Keratinocyte (primary cell): ENCODE results near the gene FCHSD1.

Experiments
- CTCF ChIP-seq, 3 experiments: IDR thresholded peaks in 1 of 3; conservative IDR thresholded peaks in 1 of 3; optimal IDR thresholded peaks in 1 of 3; 2 replicates in 2 of 3; 3 replicates in 1 of 3; pipeline versions ENCODE3 to v1.5.1; 2011; ENCODE audit warnings: low read length in 3 of 3, mild to moderate bottlenecking in 3 of 3, moderate library complexity in 2 of 3, control low read depth in 1 of 3, inconsistent platforms in 1 of 3; ENCODE audit not compliant: insufficient read depth in 2 of 3; ENCODE audit errors: extremely low read depth in 1 of 3
- EZH2 ChIP-seq: IDR thresholded peaks from one replicate; pipeline ENCODE4 v1.6.1; 2012; ENCODE audit warnings: inconsistent platforms, mild to moderate bottlenecking, low read length, moderate library complexity

DNA sequence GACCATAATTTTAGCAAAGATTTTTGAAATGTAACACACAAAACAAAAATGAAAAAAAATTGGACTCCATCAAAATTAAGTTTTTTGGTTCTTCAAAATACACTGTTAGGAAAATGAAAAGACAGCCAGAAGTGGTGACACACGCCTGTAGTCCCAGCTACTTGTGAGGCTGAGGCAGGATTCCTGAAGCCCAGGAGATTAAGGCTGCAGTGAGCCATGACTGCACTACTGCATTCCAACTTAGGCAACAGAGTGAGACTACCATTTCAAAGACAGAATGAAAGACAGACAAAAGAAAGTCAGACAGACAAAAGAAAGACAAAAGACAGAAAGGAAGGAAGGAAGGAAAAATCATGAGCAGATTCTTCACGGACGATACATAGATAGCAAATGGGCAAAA is 39.9 kb downstream of the FCHSD1 start:
- TF ChIP-seq EZH2 = no peak
- TF ChIP-seq CTCF (optimal IDR thresholded peaks at IDR 0.05 in 1 of 3, IDR thresholded peaks at IDR 0.05 in 1 of 3, conservative IDR thresholded peaks at IDR 0.05 in 1 of 3; ENCODE audit: extremely low read depth in 1 of 3, insufficient read depth in 2 of 3, low read length in 3 of 3) = no peak
